Measurements from ENCODE around the gene RPL3. TPM values are rescaled to one million over a fixed set of nuclear protein-coding genes. Genes with fewer than 3 reads are reported as not detected.

The RPL3 gene
- total RNA-seq, 1 experiment from 2014 or later, result 1,668 TPM

DNA sequence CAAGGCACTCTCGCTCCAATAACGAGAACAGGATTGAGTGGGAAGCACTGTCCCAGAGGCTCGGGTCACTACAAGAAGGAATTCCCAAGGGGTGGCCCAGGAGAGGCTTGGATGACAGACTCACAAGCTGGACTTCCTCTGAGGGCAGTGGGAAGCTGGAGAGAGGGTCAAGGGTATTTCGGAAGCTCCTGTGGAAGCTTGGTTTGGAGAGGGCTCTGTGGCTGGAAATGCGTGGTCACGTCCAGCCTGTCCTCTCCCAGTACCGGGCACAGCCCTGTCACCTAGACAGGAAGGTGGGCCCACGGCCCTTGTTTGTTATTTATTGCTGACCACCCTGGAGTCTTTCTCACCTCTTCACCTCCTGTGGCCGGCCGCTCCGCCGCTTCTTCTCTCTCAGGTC lies 35.7 kb upstream of the RPL3 start:
- POLR2A ChIA-PET, result no interaction called here
- TF ChIP-seq, protein P1, sequence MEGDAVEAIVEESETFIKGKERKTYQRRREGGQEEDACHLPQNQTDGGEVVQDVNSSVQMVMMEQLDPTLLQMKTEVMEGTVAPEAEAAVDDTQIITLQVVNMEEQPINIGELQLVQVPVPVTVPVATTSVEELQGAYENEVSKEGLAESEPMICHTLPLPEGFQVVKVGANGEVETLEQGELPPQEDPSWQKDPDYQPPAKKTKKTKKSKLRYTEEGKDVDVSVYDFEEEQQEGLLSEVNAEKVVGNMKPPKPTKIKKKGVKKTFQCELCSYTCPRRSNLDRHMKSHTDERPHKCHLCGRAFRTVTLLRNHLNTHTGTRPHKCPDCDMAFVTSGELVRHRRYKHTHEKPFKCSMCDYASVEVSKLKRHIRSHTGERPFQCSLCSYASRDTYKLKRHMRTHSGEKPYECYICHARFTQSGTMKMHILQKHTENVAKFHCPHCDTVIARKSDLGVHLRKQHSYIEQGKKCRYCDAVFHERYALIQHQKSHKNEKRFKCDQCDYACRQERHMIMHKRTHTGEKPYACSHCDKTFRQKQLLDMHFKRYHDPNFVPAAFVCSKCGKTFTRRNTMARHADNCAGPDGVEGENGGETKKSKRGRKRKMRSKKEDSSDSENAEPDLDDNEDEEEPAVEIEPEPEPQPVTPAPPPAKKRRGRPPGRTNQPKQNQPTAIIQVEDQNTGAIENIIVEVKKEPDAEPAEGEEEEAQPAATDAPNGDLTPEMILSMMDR (IDR thresholded peaks at IDR 0.05; ENCODE audit: insufficient read depth in 1 of 2, low read depth in 1 of 2, low read length in 1 of 2, severe bottlenecking in 1 of 2, unreplicated experiment in 1 of 2), result no peak
- H3K27ac Mint-ChIP-seq (ENCODE audit: unreplicated experiment), result no peak overlapping the region

GRCh38 chr22:39353346-39353745 lies 33.9 kb upstream of the RPL3 start:
- H3K4me1 ChIP-seq, result no peaks in the 10 kb centered on the region
- no peak overlapping the region for H3K27ac Mint-ChIP-seq (ENCODE audit: unreplicated experiment)
- ChIA-PET POLR2A (no interaction called here), CTCF (no interaction called here)
- no peaks in the 10 kb centered on the region for H3K27me3 Mint-ChIP-seq (ENCODE audit: insufficient read depth, unreplicated experiment)
- H3K9me3 ChIP-seq, result no peaks in the 10 kb centered on the region
- TF ChIP-seq, protein P1 (IDR thresholded peaks at IDR 0.05; ENCODE audit: insufficient read depth in 1 of 2, low read depth in 1 of 2, low read length in 1 of 2, severe bottlenecking in 1 of 2, unreplicated experiment in 1 of 2), result no peak
- no peaks in the 10 kb centered on the region for H3K4me1 Mint-ChIP-seq (ENCODE audit: low read depth, unreplicated experiment)
- BruUV-seq (replicated peaks), result no TSS peak
- no peak for DNase-seq
- H3K4me3 Mint-ChIP-seq (ENCODE audit: unreplicated experiment), result no peak overlapping the region
- H3K27me3 ChIP-seq (replicated peaks; ENCODE audit: control insufficient read depth, insufficient read depth, low read length), result no peaks in the 10 kb centered on the region
- H3K36me3 Mint-ChIP-seq (ENCODE audit: insufficient read depth, unreplicated experiment), result no peaks in the 10 kb centered on the region
- H3K4me3 ChIP-seq (ENCODE audit: low read depth, low read length), result no peak overlapping the region
- H3K9me3 Mint-ChIP-seq (ENCODE audit: unreplicated experiment), result no peaks in the 10 kb centered on the region
- no peaks in the 10 kb centered on the region; the same call in 1 of the 2 replicates for H3K36me3 ChIP-seq (ENCODE audit: control insufficient read depth, insufficient read depth, low read length)
- intact Hi-C loops (cut with micrococcal nuclease; ENCODE audit: unreplicated experiment), result no loop called here

More for the DNA sequence above, 35.7 kb upstream of the RPL3 start:
- CTCF ChIA-PET, result interaction anchor here (0.9 kb wide), 1 partner anchor 11 kb away, joined by 4 read pairs; no protein-coding TSS in a partner anchor
- Mint-ChIP-seq H3K27me3 (ENCODE audit: insufficient read depth, unreplicated experiment) (no peaks in the 10 kb centered on the region), H3K4me1 (ENCODE audit: low read depth, unreplicated experiment) (peaks cover 4% of the 10 kb centered on the region), H3K36me3 (ENCODE audit: insufficient read depth, unreplicated experiment) (no peaks in the 10 kb centered on the region), H3K9me3 (ENCODE audit: unreplicated experiment) (no peaks in the 10 kb centered on the region), H3K4me3 (ENCODE audit: unreplicated experiment) (no peak overlapping the region)
- BruUV-seq (replicated peaks), result no TSS peak
- H3K4me3 ChIP-seq (ENCODE audit: low read depth, low read length), result no peak overlapping the region
- no peak for DNase-seq
- no peaks in the 10 kb centered on the region for H3K9me3 ChIP-seq
- H3K4me1 ChIP-seq, result no peaks in the 10 kb centered on the region
- intact Hi-C loops (cut with micrococcal nuclease; ENCODE audit: unreplicated experiment), result no loop called here
- H3K27me3 ChIP-seq (replicated peaks; ENCODE audit: control insufficient read depth, insufficient read depth, low read length), result no peaks in the 10 kb centered on the region
- no peaks in the 10 kb centered on the region; the same call in 1 of the 2 replicates for H3K36me3 ChIP-seq (ENCODE audit: control insufficient read depth, insufficient read depth, low read length)

DNA sequence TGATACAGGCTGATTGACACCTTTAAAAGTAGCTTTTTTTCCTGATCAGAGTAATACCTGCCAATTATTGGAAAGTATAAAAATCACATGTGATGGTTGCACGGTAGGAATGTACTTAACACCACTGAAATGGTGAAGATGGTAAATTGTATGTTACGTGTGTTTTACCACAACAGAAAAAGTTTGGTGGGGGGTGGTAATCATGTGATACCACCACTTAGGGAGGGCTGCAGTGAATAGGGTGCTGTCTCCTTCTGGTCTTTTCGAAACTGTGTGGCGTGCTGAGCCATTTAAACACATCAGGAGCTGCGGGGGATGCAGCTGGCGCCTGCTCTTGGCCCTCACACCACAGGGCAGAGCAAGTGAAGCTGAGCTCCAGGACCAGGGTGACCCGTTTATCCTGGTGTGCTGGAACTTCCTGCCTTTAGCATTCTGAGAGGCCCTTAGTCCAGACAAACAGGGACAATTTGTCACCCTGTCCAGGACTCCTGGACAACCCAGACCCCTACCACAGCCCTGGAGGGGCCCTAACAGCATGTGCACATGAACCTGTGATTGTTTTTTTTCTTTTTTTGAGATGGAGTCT lies 33.0 kb upstream of the RPL3 start:
- ChIA-PET POLR2A (no interaction called here), CTCF (interaction anchor here (0.6 kb wide), 1 partner anchor 1885 kb away, joined by 3 read pairs; no protein-coding TSS in a partner anchor)
- no peaks in the 10 kb centered on the region; the same call in 1 of the 2 replicates for H3K36me3 ChIP-seq (ENCODE audit: control insufficient read depth, insufficient read depth, low read length)
- no peak for DNase-seq
- no peaks in the 10 kb centered on the region for H3K4me1 Mint-ChIP-seq (ENCODE audit: low read depth, unreplicated experiment)
- no peak overlapping the region for H3K27ac Mint-ChIP-seq (ENCODE audit: unreplicated experiment)
- no TSS peak for BruUV-seq (replicated peaks)
- H3K36me3 Mint-ChIP-seq (ENCODE audit: insufficient read depth, unreplicated experiment), result no peaks in the 10 kb centered on the region
- no peaks in the 10 kb centered on the region for H3K27me3 ChIP-seq (replicated peaks; ENCODE audit: control insufficient read depth, insufficient read depth, low read length)
- TF ChIP-seq, protein P1 (IDR thresholded peaks at IDR 0.05; ENCODE audit: insufficient read depth in 1 of 2, low read depth in 1 of 2, low read length in 1 of 2, severe bottlenecking in 1 of 2, unreplicated experiment in 1 of 2), result no peak
- H3K27me3 Mint-ChIP-seq (ENCODE audit: insufficient read depth, unreplicated experiment), result no peaks in the 10 kb centered on the region
- H3K4me1 ChIP-seq, result no peaks in the 10 kb centered on the region
- H3K4me3 Mint-ChIP-seq (ENCODE audit: unreplicated experiment), result no peak overlapping the region
- intact Hi-C loops (cut with micrococcal nuclease; ENCODE audit: unreplicated experiment), result no loop called here
- no peak overlapping the region for H3K4me3 ChIP-seq (ENCODE audit: low read depth, low read length)
- H3K9me3 Mint-ChIP-seq (ENCODE audit: unreplicated experiment), result no peaks in the 10 kb centered on the region
- no peaks in the 10 kb centered on the region for H3K9me3 ChIP-seq
